Skin of body (tissue), 2 donors: Measurements from ENCODE around the gene POC1B. TPM values are rescaled to one million over a fixed set of nuclear protein-coding genes. Genes with fewer than 3 reads are reported as not detected.

Source experiments
- DNase-seq: peaks from one replicate; lab custom pipeline; 2025; lab: John Stamatoyannopoulos, UW
- total RNA-seq: library from RNA; depleted of rRNA; stranded (reverse); fragments of >200 nt; gene quantifications from one replicate; pipeline ENCODE4 v1.2.3, GENCODE V29; 2014

Gene POC1B
- 31.0 TPM for total RNA-seq

GRCh38 chr12:89525824-89526770 is at the start of gene POC1B:
TSS of gene POC1B (minus strand) at chr12:89526047. CDS start at chr12:89525895, 152 bp downstream.
- DNase-seq, result peak; percentile 88

- no peak for DNase-seq
These were observed 49.5 kb upstream of the POC1B start for GRCh38 chr12:89575374-89575773.

- DNase-seq, result peak; percentile 4
These were observed 48.9 kb upstream of the POC1B start for GRCh38 chr12:89574736-89575208.

- DNase-seq, result no peak
These were observed 47.4 kb upstream of the POC1B start for GRCh38 chr12:89573051-89573810.

GRCh38 chr12:89571491-89572195 is 45.8 kb upstream of the POC1B start:
- DNase-seq, result no peak

- DNase-seq, result no peak
These were observed 42.6 kb upstream of the POC1B start for GRCh38 chr12:89568484-89568883.

GRCh38 chr12:89567691-89568239 is 41.9 kb upstream of the POC1B start:
- DNase-seq, result peak; percentile 6

- DNase-seq, result no peak
These were observed 40.8 kb upstream of the POC1B start for GRCh38 chr12:89566615-89567014.

GRCh38 chr12:89565002-89565401 is 39.2 kb upstream of the POC1B start:
- no peak for DNase-seq

- DNase-seq, result no peak
These were observed 33.9 kb upstream of the POC1B start for GRCh38 chr12:89559753-89560152.

GRCh38 chr12:89556976-89557375 is 31.1 kb upstream of the POC1B start:
- DNase-seq, result peak; percentile 23

- no peak for DNase-seq
These were observed 26.5 kb upstream of the POC1B start for GRCh38 chr12:89552376-89552775.

- no peak for DNase-seq
These were observed 25.9 kb upstream of the POC1B start for GRCh38 chr12:89551747-89552146.

GRCh38 chr12:89547101-89547500 is 21.3 kb upstream of the POC1B start:
- no peak for DNase-seq

GRCh38 chr12:89546151-89546550 is 20.3 kb upstream of the POC1B start:
- no peak for DNase-seq

- DNase-seq, result no peak
These were observed 18.9 kb upstream of the POC1B start for GRCh38 chr12:89544681-89545184.

- DNase-seq, result no peak
These were observed 18.2 kb upstream of the POC1B start for GRCh38 chr12:89544022-89544421.

GRCh38 chr12:89542912-89543592 is 17.2 kb upstream of the POC1B start:
- DNase-seq, result peak; percentile 68

- no peak for DNase-seq
These were observed 16.4 kb upstream of the POC1B start for GRCh38 chr12:89542236-89542635.

- DNase-seq, result no peak
These were observed 14.7 kb upstream of the POC1B start for GRCh38 chr12:89540586-89540985.
